ENCODE measurements around the gene KLHL11.

Gene KLHL11

GRCh38 chr17:41894791-41895331, 29.6 kb upstream of the KLHL11 start:
- peaks cover 74 to 98% (median 85%) of the 10 kb centered on the region in 3 donors for H3K36me3 ChIP-seq
- H3K27me3 ChIP-seq = no peaks in the 10 kb centered on the region
- TF ChIP-seq CTCF (IDR thresholded peaks at IDR 0.05) = no peak
- H3K27ac ChIP-seq = no peak overlapping the region
- no peaks in the 10 kb centered on the region for H3K9me3 ChIP-seq
- no peak for DNase-seq
- H3K4me1 ChIP-seq = no peaks in the 10 kb centered on the region
- no peak overlapping the region for H3K4me3 ChIP-seq
- intact Hi-C loops (cut with DNase I; ENCODE audit: low total_unique reads) = no loop called here

GRCh38 chr17:41893384-41893783, 28.2 kb upstream of the KLHL11 start:
- Histone ChIP-seq H3K9me3 (no peaks in the 10 kb centered on the region), H3K4me1 (no peaks in the 10 kb centered on the region), H3K4me3 (no peak overlapping the region), H3K36me3 (peaks cover 71 to 97% (median 83%) of the 10 kb centered on the region in 3 donors), H3K27ac (no peak overlapping the region), H3K27me3 (no peaks in the 10 kb centered on the region)
- TF ChIP-seq CTCF (IDR thresholded peaks at IDR 0.05) = no peak
- intact Hi-C loops (cut with DNase I; ENCODE audit: low total_unique reads) = no loop called here
- DNase-seq = no peak

- peaks cover 72 to 97% (median 83%) of the 10 kb centered on the region in 3 donors for H3K36me3 ChIP-seq
- DNase-seq = no peak
- TF ChIP-seq CTCF (IDR thresholded peaks at IDR 0.05) = no peak
- no peaks in the 10 kb centered on the region for H3K27me3 ChIP-seq
- no peak overlapping the region for H3K4me3 ChIP-seq
- no peaks in the 10 kb centered on the region for H3K9me3 ChIP-seq
- H3K27ac ChIP-seq = no peak overlapping the region
- H3K4me1 ChIP-seq = no peaks in the 10 kb centered on the region
- intact Hi-C loops (cut with DNase I; ENCODE audit: low total_unique reads) = no loop called here
Measured at GRCh38 chr17:41892021-41892376, 26.8 kb upstream of the KLHL11 start.

- intact Hi-C loops (cut with DNase I; ENCODE audit: low total_unique reads) = no loop called here
- H3K36me3 ChIP-seq = peaks cover 72 to 97% (median 83%) of the 10 kb centered on the region in 3 donors
- H3K27ac ChIP-seq = no peak overlapping the region
- H3K4me3 ChIP-seq = no peak overlapping the region
- H3K4me1 ChIP-seq = no peaks in the 10 kb centered on the region
- no peak for DNase-seq
- no peak for TF ChIP-seq CTCF (IDR thresholded peaks at IDR 0.05)
- no peaks in the 10 kb centered on the region for H3K27me3 ChIP-seq
- H3K9me3 ChIP-seq = no peaks in the 10 kb centered on the region
Measured at GRCh38 chr17:41891135-41892020, 26.2 kb upstream of the KLHL11 start.

- no peak for TF ChIP-seq CTCF (IDR thresholded peaks at IDR 0.05)
- intact Hi-C loops (cut with DNase I; ENCODE audit: low total_unique reads) = loop anchor here (10.0 kb wide), 1 partner anchor 154 kb away; the partner anchor contains the start of gene HAP1
- H3K27ac ChIP-seq = no peak overlapping the region
Measured at GRCh38 chr17:41888332-41888965, 23.2 kb upstream of the KLHL11 start.

More at GRCh38 chr17:41888332-41888965, 23.2 kb upstream of the KLHL11 start:
- Histone ChIP-seq H3K4me1 (no peaks in the 10 kb centered on the region), H3K27me3 (no peaks in the 10 kb centered on the region), H3K9me3 (no peaks in the 10 kb centered on the region), H3K36me3 (peaks cover 90 to 97% (median 91%) of the 10 kb centered on the region in 3 donors), H3K4me3 (no peak overlapping the region)
- no peak for DNase-seq
